GM12878 (cell line): Measurements from ENCODE around the gene TSPYL4.

Experiments
- CHD4 ChIP-seq: fragments of 200-600 bp; sonication (generic); IDR thresholded peaks from 2 replicates; pipeline ENCODE4 v1.6.1; 2016; ENCODE audit warnings: mild to moderate bottlenecking
- EZH2 ChIP-seq: IDR thresholded peaks from 2 replicates; pipeline ENCODE4 v1.6.1; 2012; ENCODE audit warnings: low read depth, mild to moderate bottlenecking, control low read depth, inconsistent platforms, low read length, borderline replicate concordance; ENCODE audit not compliant: control insufficient read depth
- NFXL1 ChIP-seq: fragments of 450-650 bp; IDR thresholded peaks from 2 replicates; pipeline ENCODE4 v1.6.1; 2017; ENCODE audit warnings: antibody characterized with exemption, mild to moderate bottlenecking, borderline replicate concordance
- POLR2A ChIP-seq: IDR thresholded peaks from 2 replicates; pipeline ENCODE4 v1.6.1; 2011; ENCODE audit warnings: low read depth, mild to moderate bottlenecking, low read length
- SIN3A ChIP-seq: IDR thresholded peaks from 2 replicates; pipeline ENCODE4 v1.6.1; 2012; ENCODE audit warnings: low read depth, low read length, improper control_type of control experiment
- ZNF274 ChIP-seq: IDR thresholded peaks from one replicate; pipeline ENCODE4 v1.8.0; 2011; ENCODE audit not compliant: insufficient read length, insufficient read depth
- TF ChIP-seq, protein P1 (sequence below): IDR thresholded peaks from 2 replicates; pipeline ENCODE4 v1.6.1; 2011; ENCODE audit warnings: low read depth, low read length, improper control_type of control experiment, borderline replicate concordance
- TF ChIP-seq, protein P2 (sequence below), 3 experiments: IDR thresholded peaks in 2 of 3; conservative IDR thresholded peaks in 1 of 3; 2 replicates each; pipeline ENCODE4 v1.5.1; 2011; ENCODE audit warnings: low read depth in 3 of 3, low read length in 3 of 3, mild to moderate bottlenecking in 3 of 3, control low read depth in 2 of 3, moderate library complexity in 2 of 3, inconsistent platforms in 1 of 3, mixed read lengths in 1 of 3; ENCODE audit not compliant: control insufficient read depth in 2 of 3, insufficient read depth in 1 of 3; ENCODE audit errors: extremely low read depth in 1 of 3

DNA sequence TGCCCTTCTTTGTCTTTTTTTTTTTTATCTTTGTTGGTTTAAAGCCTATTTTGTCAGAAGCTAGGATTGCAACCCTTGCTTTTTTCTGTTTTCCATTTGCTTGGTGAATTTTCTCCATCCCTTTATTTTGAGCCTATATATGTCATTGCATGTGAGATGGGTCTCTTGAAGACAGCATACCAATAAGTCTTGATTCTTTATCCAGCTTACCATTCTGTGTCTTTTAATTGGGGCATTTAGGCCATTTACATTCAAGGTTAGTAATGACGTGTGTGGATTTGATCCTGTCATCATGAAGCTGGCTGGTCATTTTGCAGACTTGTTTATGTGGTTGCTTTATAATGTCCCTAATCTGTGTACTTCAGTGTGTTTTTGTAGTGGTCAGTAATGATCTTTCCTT lies 9.5 kb upstream of the TSPYL4 start:
- TF ChIP-seq POLR2A (no peak), NFXL1 (no peak), ZNF274 (no peak), CHD4 (no peak), SIN3A (no peak), EZH2 (no peak)
- TF ChIP-seq, protein P1, sequence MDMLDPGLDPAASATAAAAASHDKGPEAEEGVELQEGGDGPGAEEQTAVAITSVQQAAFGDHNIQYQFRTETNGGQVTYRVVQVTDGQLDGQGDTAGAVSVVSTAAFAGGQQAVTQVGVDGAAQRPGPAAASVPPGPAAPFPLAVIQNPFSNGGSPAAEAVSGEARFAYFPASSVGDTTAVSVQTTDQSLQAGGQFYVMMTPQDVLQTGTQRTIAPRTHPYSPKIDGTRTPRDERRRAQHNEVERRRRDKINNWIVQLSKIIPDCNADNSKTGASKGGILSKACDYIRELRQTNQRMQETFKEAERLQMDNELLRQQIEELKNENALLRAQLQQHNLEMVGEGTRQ: no peak
- TF ChIP-seq, protein P2, sequence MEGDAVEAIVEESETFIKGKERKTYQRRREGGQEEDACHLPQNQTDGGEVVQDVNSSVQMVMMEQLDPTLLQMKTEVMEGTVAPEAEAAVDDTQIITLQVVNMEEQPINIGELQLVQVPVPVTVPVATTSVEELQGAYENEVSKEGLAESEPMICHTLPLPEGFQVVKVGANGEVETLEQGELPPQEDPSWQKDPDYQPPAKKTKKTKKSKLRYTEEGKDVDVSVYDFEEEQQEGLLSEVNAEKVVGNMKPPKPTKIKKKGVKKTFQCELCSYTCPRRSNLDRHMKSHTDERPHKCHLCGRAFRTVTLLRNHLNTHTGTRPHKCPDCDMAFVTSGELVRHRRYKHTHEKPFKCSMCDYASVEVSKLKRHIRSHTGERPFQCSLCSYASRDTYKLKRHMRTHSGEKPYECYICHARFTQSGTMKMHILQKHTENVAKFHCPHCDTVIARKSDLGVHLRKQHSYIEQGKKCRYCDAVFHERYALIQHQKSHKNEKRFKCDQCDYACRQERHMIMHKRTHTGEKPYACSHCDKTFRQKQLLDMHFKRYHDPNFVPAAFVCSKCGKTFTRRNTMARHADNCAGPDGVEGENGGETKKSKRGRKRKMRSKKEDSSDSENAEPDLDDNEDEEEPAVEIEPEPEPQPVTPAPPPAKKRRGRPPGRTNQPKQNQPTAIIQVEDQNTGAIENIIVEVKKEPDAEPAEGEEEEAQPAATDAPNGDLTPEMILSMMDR (IDR thresholded peaks at IDR 0.05 in 2 of 3, conservative IDR thresholded peaks at IDR 0.05 in 1 of 3; ENCODE audit: control insufficient read depth in 2 of 3, extremely low read depth in 1 of 3, insufficient read depth in 1 of 3, low read depth in 3 of 3, low read length in 3 of 3): no peak
